Measurements from ENCODE around the gene FNTB.

FNTB gene

GRCh38 chr14:64973826-64974225 is 12.9 kb upstream of the FNTB start:
- H3K4me1 Mint-ChIP-seq: peaks cover 5% of the 10 kb centered on the region
- no peak for TF ChIP-seq CTCF (IDR thresholded peaks at IDR 0.05)
- H3K4me3 Mint-ChIP-seq: no peak overlapping the region
- H3K27ac Mint-ChIP-seq: no peak overlapping the region
- peaks cover 6% of the 10 kb centered on the region for H3K9me3 Mint-ChIP-seq
- H3K27me3 Mint-ChIP-seq (ENCODE audit: low read depth, poor library complexity): peaks cover 46% of the 10 kb centered on the region
- no peaks in the 10 kb centered on the region for H3K36me3 Mint-ChIP-seq (ENCODE audit: low read depth)
- no peak for DNase-seq

- Mint-ChIP-seq H3K27me3 (ENCODE audit: low read depth, poor library complexity) (peaks cover 42% of the 10 kb centered on the region), H3K27ac (no peak overlapping the region), H3K4me3 (no peak overlapping the region), H3K9me3 (peaks cover 6% of the 10 kb centered on the region), H3K4me1 (peaks cover 4% of the 10 kb centered on the region), H3K36me3 (ENCODE audit: low read depth) (no peaks in the 10 kb centered on the region)
- DNase-seq: no peak
- TF ChIP-seq CTCF (IDR thresholded peaks at IDR 0.05): no peak
Observed at GRCh38 chr14:64974563-64974962, 12.1 kb upstream of the FNTB start.

GRCh38 chr14:64979336-64980074 is 7.2 kb upstream of the FNTB start:
- no peak for TF ChIP-seq CTCF (IDR thresholded peaks at IDR 0.05)
- no peak overlapping the region for H3K27ac Mint-ChIP-seq
- no peak overlapping the region for H3K4me3 Mint-ChIP-seq
- H3K36me3 Mint-ChIP-seq (ENCODE audit: low read depth): no peaks in the 10 kb centered on the region
- H3K27me3 Mint-ChIP-seq (ENCODE audit: low read depth, poor library complexity): peaks cover 38% of the 10 kb centered on the region
- peaks cover 6% of the 10 kb centered on the region for H3K9me3 Mint-ChIP-seq
- H3K4me1 Mint-ChIP-seq: peaks cover 10% of the 10 kb centered on the region
- no peak for DNase-seq

- no peak overlapping the region for H3K27ac Mint-ChIP-seq
- peaks cover 45% of the 10 kb centered on the region for H3K27me3 Mint-ChIP-seq (ENCODE audit: low read depth, poor library complexity)
- TF ChIP-seq CTCF (IDR thresholded peaks at IDR 0.05): peak; percentile 66
- H3K9me3 Mint-ChIP-seq: no peaks in the 10 kb centered on the region
- peak; percentile 26 for DNase-seq
- peak overlapping the region; percentile 71 for H3K4me3 Mint-ChIP-seq
- no peaks in the 10 kb centered on the region for H3K36me3 Mint-ChIP-seq (ENCODE audit: low read depth)
- peaks cover 30% of the 10 kb centered on the region for H3K4me1 Mint-ChIP-seq
Observed at GRCh38 chr14:64983439-64984310, 3.0 kb upstream of the FNTB start.

- Mint-ChIP-seq H3K36me3 (ENCODE audit: low read depth) (no peaks in the 10 kb centered on the region), H3K27ac (no peak overlapping the region), H3K4me1 (peaks cover 38% of the 10 kb centered on the region), H3K9me3 (no peaks in the 10 kb centered on the region), H3K27me3 (ENCODE audit: low read depth, poor library complexity) (peaks cover 43% of the 10 kb centered on the region), H3K4me3 (peak overlapping the region; percentile 99)
- TF ChIP-seq CTCF (IDR thresholded peaks at IDR 0.05): no peak
- DNase-seq: no peak
Observed at GRCh38 chr14:64987438-64987767, 708 bp downstream of the FNTB start.
